ENCODE data around the gene TAS1R2. TPM values are rescaled to one million over a fixed set of nuclear protein-coding genes. Genes with fewer than 3 reads are reported as not detected.

The TAS1R2 gene
- total and polyA plus RNA-seq, 2 of the 8 experiments (the other 6 are each of a cell fraction or from before 2014, with no cell fraction given), result not detected

- TF ChIP-seq E2F6 (IDR thresholded peaks at IDR 0.05), result no peak
- TF ChIP-seq PHF8 (conservative IDR thresholded peaks at IDR 0.05; ENCODE audit: low read depth, low read length), result no peak
- no peak for TF ChIP-seq SIN3A (conservative IDR thresholded peaks at IDR 0.05 in 1 of 2, IDR thresholded peaks at IDR 0.05 in 1 of 2; ENCODE audit: low read depth in 1 of 2, low read length in 2 of 2)
- TF ChIP-seq HDAC6 (IDR thresholded peaks at IDR 0.05; ENCODE audit: low read depth, low read length), result no peak
- TF ChIP-seq ZNF274 (IDR thresholded peaks at IDR 0.05; ENCODE audit: borderline replicate concordance, extremely low read depth, low read length), result no peak
- TF ChIP-seq CTCF (IDR thresholded peaks at IDR 0.05; ENCODE audit: control extremely low read depth in 1 of 3, insufficient read depth in 1 of 3, low read depth in 1 of 3, low read length in 3 of 3), result no peak
- no peak for TF ChIP-seq BACH1 (IDR thresholded peaks at IDR 0.05; ENCODE audit: low read length)
Measured at GRCh38 chr1:18805150-18805879, 54.1 kb downstream of the TAS1R2 start (continued).
